ACC112 (cell line): ENCODE data around the gene PRKCSH.

ENCODE experiments used
- H2AFZ ChIP-seq: fragments of 200-600 bp; sonication (generic); one replicate; pipeline ENCODE4 v1.6.0; 2017; ENCODE audit warnings: antibody characterized with exemption, low read length; ENCODE audit not compliant: unreplicated experiment
- H3K27ac ChIP-seq: fragments of 200-600 bp; sonication (generic); 2 replicates; pipeline ENCODE4 v1.5.1; 2014; ENCODE audit warnings: low read depth, mild to moderate bottlenecking, antibody characterized with exemption, low read length, moderate library complexity
- H3K27me3 ChIP-seq: fragments of 200-600 bp; sonication (generic); 2 replicates; pipeline ENCODE4 v1.6.1; 2014; ENCODE audit warnings: mild to moderate bottlenecking, antibody characterized with exemption, low read length, moderate library complexity, mixed read lengths; ENCODE audit not compliant: insufficient read depth
- H3K36me3 ChIP-seq: fragments of 200-600 bp; sonication (generic); 2 replicates; pipeline ENCODE4 v1.6.1; 2016; ENCODE audit warnings: mild to moderate bottlenecking, antibody characterized with exemption, low read length, moderate library complexity, mixed read lengths; ENCODE audit not compliant: insufficient read depth
- H3K4me1 ChIP-seq: fragments of 200-600 bp; sonication (generic); one replicate; pipeline ENCODE4 v1.6.1; 2016; ENCODE audit warnings: low read length, mixed read lengths; ENCODE audit not compliant: insufficient read depth, unreplicated experiment, control insufficient read depth
- H3K4me3 ChIP-seq: fragments of 200-600 bp; sonication (generic); 2 replicates; pipeline ENCODE4 v1.5.1; 2014; ENCODE audit warnings: mild to moderate bottlenecking, low read depth, low read length
- H3K79me2 ChIP-seq: fragments of 200-600 bp; sonication (generic); one replicate; pipeline ENCODE4 v1.6.0; 2016; ENCODE audit warnings: low read length; ENCODE audit not compliant: control insufficient read depth, unreplicated experiment, insufficient read depth

Gene PRKCSH

GRCh38 chr19:11444059-11444458 lies 8.6 kb downstream of the PRKCSH start:
- Histone ChIP-seq H3K27ac (no peak overlapping the region), H3K36me3 (no peaks in the 10 kb centered on the region)

DNA sequence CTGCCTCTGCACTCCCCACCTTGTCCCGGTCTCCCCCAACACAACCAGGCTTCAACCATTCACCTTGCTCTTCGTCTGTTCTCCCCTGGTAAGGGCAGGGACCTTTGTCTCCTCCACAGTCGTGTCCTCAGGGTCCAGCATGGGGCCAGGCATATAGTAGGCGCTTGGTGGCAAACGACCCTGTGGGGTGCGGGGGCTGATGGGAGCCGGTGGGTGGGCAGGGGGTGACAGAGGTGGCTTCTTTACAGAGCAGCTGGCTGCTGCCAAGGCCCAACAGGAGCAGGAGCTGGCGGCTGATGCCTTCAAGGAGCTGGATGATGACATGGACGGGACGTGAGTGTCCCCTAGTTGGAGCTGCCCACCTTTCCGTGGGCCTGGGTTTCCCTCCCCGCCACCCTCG lies 9.7 kb downstream of the PRKCSH start:
- Histone ChIP-seq H3K27me3 (no peaks in the 10 kb centered on the region), H2AFZ (no peak overlapping the region), H3K79me2 (no peaks in the 10 kb centered on the region), H3K36me3 (no peaks in the 10 kb centered on the region), H3K4me3 (no peak overlapping the region), H3K4me1 (peaks cover 5% of the 10 kb centered on the region), H3K27ac (no peak overlapping the region)

More at GRCh38 chr19:11444059-11444458, 8.6 kb downstream of the PRKCSH start:
- Histone ChIP-seq H3K4me1 (peaks cover 5% of the 10 kb centered on the region), H3K27me3 (no peaks in the 10 kb centered on the region), H3K79me2 (no peaks in the 10 kb centered on the region), H3K4me3 (no peak overlapping the region), H2AFZ (no peak overlapping the region)

GRCh38 chr19:11446271-11446651 lies 10.8 kb downstream of the PRKCSH start:
- H3K27ac ChIP-seq, result no peak overlapping the region
- no peaks in the 10 kb centered on the region for H3K79me2 ChIP-seq
- H3K36me3 ChIP-seq, result no peaks in the 10 kb centered on the region
- H3K4me1 ChIP-seq, result peaks cover 5% of the 10 kb centered on the region
- H2AFZ ChIP-seq, result no peak overlapping the region
- no peaks in the 10 kb centered on the region for H3K27me3 ChIP-seq
- H3K4me3 ChIP-seq, result no peak overlapping the region

DNA sequence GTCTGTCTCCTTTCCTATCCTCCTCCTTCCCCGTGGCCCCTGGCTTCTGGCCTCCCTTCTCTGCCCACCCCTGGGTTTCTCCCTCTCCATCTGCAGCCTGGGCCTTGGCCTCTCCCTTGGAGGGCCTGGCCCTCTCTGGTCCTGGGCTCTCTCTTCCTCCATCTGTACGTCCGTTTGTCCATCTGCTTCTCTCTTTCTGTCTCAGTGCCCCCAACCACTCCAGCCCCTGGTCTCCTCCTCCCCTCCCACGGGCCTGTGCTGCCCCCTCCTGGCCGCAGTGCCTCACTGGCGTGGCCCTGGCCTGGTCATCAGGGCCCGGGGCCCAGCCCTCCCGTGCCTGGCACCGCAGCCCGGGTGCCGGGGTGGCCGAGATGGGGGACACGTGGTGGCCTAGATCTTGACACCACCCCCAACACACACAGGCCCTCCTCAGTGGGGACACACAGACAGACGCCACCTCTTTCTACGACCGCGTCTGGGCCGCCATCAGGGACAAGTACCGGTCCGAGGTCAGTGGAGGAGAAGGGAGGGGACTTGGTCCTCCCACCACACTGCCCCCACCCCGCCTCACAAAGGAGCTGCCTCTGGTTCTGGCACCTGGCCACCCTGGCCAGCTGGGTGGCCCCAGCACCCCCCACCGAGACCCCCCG lies 11.3 kb downstream of the PRKCSH start:
- Histone ChIP-seq H2AFZ (no peak overlapping the region), H3K4me3 (no peak overlapping the region), H3K36me3 (no peaks in the 10 kb centered on the region), H3K4me1 (peaks cover 5% of the 10 kb centered on the region), H3K27ac (no peak overlapping the region), H3K27me3 (no peaks in the 10 kb centered on the region), H3K79me2 (no peaks in the 10 kb centered on the region)

DNA sequence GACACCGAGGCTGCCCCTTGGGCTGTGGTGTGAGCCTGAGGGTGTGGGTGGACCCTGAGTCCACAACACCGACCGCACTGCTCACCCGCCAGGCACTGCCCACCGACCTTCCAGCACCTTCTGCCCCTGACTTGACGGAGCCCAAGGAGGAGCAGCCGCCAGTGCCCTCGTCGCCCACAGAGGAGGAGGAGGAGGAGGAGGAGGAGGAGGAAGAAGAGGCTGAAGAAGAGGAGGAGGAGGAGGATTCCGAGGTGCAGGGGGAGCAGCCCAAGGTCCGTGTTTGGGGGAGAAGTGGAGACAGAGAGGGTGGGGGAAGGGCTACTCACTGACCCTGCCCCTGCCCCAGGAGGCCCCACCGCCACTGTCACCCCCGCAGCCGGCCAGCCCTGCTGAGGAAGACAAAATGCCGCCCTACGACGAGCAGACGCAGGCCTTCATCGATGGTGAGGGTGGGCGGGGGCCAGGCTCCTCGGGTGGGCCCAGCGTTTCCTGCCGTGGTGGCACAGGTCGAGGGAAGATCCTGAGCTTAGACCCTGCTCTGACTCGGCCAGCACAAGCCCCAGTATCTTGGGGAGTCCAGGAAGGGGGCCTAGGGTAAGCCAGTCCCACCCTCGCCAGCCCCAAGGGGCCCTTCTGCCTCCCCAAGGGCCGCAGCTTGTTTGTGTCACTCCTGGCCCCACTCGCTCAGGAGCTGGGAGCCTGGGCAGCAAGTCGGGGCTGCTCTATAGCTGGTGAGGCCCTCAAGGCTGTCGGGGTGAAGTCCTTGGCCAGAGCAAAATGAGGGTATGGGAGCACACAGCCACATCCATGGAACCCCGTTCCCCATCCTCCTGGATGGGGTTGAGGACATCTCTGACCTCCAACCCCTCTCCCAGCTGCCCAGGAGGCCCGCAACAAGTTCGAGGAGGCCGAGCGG lies 12.2 kb downstream of the PRKCSH start:
- Histone ChIP-seq H3K4me3 (no peak overlapping the region), H3K79me2 (no peaks in the 10 kb centered on the region), H3K27me3 (no peaks in the 10 kb centered on the region), H3K27ac (no peak overlapping the region), H3K36me3 (no peaks in the 10 kb centered on the region), H3K4me1 (peaks cover 5% of the 10 kb centered on the region), H2AFZ (no peak overlapping the region)

DNA sequence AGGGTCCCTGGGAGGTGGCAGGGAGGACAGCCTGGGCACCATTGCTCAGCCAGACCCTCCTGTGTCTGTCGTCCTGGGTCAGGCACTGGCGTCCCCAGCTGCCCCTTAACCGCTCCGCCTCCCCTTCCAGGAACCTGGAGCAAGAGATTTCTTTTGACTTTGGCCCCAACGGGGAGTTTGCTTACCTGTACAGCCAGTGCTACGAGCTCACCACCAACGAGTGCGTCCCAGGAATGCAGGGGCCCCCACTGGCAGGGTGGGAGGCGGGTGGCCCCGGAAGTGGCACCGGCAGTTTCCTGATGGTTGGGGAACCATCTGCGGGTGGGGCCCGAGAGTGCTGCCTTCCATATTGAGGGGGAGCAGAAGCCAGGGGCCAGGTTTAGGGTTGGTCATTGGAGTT lies 13.0 kb downstream of the PRKCSH start:
- Histone ChIP-seq H3K27me3 (no peaks in the 10 kb centered on the region), H3K36me3 (no peaks in the 10 kb centered on the region), H3K27ac (no peak overlapping the region), H3K4me1 (peaks cover 5% of the 10 kb centered on the region), H3K4me3 (no peak overlapping the region), H2AFZ (no peak overlapping the region), H3K79me2 (no peaks in the 10 kb centered on the region)

DNA sequence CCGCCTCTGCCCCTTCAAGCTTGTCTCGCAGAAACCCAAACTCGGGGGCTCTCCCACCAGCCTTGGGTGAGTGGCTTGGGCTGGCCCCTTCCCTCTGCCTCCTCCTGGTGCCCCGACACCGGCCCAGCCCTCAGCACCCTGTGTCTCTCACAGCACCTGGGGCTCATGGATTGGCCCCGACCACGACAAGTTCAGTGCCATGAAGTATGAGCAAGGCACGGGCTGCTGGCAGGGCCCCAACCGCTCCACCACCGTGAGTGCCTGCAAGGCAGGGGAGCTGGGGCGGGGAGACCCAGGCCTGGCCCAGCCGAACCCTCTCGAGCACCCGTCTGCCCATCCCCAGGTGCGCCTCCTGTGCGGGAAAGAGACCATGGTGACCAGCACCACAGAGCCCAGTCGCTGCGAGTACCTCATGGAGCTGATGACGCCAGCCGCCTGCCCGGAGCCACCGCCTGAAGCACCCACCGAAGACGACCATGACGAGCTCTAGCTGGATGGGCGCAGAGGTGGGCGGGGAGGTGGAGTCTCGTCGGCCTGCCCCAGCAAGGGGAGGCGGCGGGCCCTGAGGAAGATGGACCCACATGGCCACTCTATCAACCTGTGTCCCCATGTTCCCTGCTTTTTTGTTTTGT lies 13.6 kb downstream of the PRKCSH start:
- H3K36me3 ChIP-seq, result no peaks in the 10 kb centered on the region

GRCh38 chr19:11450570-11451326 lies 15.3 kb downstream of the PRKCSH start:
- Histone ChIP-seq H3K27ac (no peak overlapping the region), H3K27me3 (no peaks in the 10 kb centered on the region), H3K79me2 (no peaks in the 10 kb centered on the region), H3K36me3 (no peaks in the 10 kb centered on the region), H2AFZ (no peak overlapping the region), H3K4me3 (no peak overlapping the region), H3K4me1 (no peaks in the 10 kb centered on the region)

More for the DNA sequence above, 13.6 kb downstream of the PRKCSH start:
- H3K4me1 ChIP-seq, result peaks cover 4% of the 10 kb centered on the region
- no peaks in the 10 kb centered on the region for H3K27me3 ChIP-seq
- H3K4me3 ChIP-seq, result no peak overlapping the region
- no peaks in the 10 kb centered on the region for H3K79me2 ChIP-seq
- H3K27ac ChIP-seq, result no peak overlapping the region
- no peak overlapping the region for H2AFZ ChIP-seq

- no peaks in the 10 kb centered on the region for H3K4me1 ChIP-seq
These were observed 16.0 kb downstream of the PRKCSH start for GRCh38 chr19:11451327-11451870.

More at GRCh38 chr19:11451327-11451870, 16.0 kb downstream of the PRKCSH start:
- Histone ChIP-seq H3K4me3 (no peak overlapping the region), H3K27ac (no peak overlapping the region), H3K79me2 (no peaks in the 10 kb centered on the region), H3K27me3 (no peaks in the 10 kb centered on the region), H3K36me3 (no peaks in the 10 kb centered on the region), H2AFZ (no peak overlapping the region)
